NCI-H2227 treated with DMSO at 0.1 percent for 48 hours (cell line): Measurements from ENCODE around the gene LRPPRC.
"Not testable (repeated sequence)": the region's sequence is repeated elsewhere in the genome, so short reads cannot be mapped to it uniquely, and the experiment has no call there.

Source experiments
- DNase-seq: peaks from one replicate; lab custom pipeline; 2025; lab: John Stamatoyannopoulos, UW

Gene LRPPRC

GRCh38 chr2:43977677-43978375 lies 18.0 kb downstream of the LRPPRC start:
- DNase-seq = no peak

DNA sequence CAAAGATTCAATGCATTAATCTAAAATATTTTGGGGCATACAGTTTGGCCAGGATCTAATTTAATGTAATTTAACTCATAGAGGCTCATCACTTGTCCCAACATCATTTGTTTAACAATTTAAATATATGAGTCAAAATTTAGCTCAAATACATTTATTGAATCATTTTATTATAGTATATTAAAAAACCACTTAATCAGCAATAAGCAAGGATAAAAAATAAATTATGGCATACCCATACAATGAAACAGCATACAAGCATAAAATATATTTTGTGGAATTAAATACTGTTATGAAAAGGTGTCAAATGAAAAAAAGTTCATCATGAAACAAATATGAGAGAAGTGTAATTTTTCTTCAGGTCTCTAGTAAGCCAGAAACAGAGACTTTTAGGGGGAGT lies 34.9 kb downstream of the LRPPRC start:
- no peak for DNase-seq

DNA sequence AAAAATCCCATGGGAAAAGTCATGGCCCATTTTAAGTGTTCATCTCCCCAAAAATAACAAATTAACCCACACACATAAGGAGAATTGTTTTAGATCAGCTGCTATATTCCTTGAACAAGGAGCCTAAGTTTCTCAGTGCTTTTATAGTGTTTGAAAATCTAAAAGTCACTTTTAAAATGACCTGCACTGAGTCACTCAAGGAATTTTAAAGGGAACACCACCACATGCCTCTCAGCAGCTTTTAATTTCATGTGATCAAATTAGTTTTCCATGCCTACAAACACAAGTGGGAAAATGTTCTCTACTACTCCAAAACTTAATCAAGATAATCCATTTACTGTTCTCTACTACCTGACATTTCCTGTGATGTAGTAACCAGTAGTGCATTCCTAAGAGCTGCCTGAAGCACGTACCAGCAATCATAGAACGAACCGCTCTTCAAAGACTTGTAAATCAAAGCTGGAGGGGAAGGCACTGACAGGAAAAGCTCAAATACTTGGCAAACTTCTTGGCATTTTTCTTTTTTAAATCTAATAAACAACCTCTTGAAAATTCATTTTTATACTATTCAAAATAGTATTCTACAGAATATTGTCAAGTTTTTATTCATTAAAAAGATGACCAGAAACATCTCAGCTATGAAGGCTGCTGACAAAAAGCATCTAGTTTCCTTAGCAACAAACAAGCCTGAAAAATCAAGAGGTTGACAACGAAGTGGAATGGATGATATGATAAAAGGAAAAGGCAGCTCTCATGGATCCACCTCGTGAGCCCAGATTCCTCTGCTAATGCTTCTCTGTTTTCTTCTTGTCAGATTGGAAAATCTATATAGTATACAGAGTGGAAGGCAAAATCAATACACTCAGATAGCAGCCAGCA lies 37.2 kb downstream of the LRPPRC start:
- DNase-seq = no peak

DNA sequence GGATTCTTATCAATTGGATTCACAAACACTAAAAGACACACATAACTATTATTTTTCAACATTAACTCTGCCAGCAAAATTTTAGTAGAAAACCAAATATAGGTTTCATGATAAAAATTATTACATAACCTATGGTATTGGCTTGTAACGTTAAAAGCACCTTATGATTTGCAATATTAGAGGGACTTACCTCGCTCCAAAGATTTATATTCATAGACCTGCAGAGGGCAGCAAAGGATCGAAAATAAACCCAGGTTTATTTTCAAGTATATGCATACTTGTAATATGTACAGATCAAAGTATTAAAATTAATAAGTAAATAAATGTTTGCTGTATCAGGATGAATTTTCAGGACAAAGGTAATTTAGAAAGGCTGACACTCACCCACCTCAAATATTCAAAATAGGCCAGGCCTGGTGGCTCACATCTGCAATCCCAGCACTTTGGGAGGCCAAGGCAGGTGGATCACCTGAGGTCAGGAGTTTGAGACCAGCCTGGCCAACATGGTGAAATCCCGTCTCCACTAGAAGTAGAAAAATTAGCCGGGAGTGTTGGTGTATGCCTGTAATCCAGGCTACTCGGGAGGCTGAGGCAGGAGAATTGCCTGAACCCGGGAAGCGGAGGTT lies 45.3 kb downstream of the LRPPRC start:
- DNase-seq = peak; percentile 43

DNA sequence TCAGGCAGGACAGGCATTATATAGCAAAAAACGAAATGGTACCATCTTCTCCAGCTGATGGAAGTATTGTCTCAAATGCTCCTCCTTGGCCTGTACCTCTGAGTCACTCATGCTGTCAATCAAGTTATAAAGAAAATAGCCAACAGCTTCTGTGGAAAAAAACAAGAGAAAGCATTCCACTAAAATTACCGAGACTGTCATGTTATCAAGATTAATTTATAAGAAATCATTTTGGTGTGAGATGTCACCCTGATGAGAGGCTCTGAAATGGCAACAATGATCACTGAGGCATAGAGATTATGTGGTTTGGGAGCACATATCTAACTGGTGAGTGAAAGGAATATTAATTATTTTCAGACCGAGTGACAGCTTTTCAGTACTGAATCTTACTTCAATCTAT lies 47.4 kb downstream of the LRPPRC start:
- DNase-seq = peak; percentile 49

DNA sequence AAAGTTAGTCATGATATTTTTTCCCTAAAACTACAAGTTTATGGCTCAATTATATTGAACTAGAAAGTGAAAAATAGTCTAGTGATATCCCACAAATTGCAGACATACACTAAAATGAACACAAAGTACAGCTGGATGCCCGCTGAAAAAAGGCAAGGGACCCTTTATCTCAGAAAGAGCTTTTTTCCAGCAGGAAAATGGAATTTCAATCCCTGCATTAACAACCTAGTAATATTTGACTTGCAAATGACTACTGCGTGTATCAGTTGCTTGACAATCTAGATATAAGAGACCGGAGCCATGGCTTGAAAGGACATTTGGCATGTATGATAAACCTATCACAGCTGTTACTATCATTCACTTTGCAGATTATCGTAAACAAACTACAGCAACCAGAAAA lies 49.1 kb downstream of the LRPPRC start:
- DNase-seq = no peak

GRCh38 chr2:43945439-43945838 lies 50.4 kb downstream of the LRPPRC start:
- DNase-seq = no peak

DNA sequence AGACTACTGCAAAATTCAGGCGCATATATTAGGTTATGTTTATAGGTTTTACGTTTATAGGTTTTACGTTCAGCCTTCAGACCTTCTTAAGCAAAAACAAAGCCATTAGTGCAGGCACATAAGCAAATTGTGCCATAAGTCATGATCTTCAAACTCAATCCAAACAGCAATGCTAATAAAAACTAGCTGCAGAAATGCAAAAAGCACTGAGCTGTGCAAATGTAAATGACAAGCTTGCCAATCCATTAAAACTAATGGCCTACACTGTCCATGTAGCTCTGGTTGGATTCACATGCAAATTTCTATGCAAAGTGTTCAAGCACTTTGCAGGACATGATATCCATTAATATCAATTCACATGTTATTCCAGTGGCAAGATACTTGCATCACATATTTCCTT lies 50.9 kb downstream of the LRPPRC start:
- DNase-seq = no peak

DNA sequence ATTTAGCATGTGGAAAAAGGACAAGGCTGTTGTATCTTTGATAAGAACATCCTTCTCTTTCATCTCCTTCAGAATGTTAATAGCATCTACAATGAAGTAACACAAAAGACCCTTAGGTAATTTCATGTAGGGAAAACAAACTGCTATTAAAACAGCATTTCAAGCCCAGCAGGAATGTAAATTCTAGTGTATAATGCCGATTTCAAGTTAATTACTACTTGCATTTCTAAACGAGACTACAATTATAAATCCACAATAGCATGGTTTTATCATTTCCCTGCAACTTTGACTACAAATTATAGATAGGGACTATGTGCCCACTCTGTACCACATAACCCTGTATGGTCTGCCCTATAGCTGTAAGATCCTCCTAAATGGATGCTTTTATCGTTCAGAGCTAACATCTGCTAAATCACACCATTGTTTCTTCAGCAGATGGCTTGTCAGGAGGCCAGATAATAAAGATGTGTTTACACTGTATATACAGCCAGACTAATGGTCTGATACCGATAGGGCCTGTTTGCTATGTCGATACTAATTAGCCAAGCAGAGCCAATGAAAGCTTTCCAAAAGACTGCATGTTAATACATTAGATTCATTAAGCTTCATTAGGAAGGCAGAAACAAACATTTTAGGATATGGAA lies 51.9 kb downstream of the LRPPRC start:
- peak; percentile 17 for DNase-seq

DNA sequence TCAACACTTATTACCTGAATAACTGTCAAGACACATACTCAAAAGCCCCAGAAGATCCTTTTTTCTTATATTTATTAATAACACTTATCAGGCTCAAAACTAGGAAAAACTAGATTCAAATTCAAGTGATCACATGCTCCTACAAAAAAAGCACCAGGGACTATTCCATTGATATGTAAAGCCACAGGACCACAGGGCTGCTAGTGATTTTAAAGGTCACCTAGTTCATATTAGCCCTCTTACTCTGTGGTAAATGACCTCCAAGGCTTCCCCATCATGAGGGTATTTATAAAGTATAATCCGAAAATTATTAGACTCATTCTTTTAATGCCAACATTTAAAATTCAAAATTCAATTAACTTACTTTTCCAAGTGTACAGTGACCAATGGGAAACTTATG lies 52.5 kb downstream of the LRPPRC start:
- DNase-seq = no peak

GRCh38 chr2:43942881-43943280 lies 52.9 kb downstream of the LRPPRC start:
- DNase-seq = no peak

DNA sequence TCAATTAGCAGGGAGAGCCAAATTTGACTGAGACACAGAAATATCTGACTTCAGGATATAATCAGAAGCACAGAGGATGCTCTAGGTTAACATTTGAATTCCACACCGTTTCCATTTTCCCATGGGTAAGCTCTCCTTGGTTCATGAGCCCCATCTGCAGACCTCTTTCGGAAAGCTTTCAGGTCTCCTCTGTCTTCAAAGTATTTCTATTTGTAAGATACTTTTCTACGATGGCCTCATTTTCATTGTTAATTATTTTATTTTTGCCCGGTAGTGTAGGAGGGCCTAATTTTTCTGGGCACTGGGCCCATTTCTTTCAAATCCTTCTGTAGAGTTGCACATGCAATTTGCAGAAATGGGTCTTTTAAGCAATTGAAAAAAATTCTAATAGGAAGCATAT lies 53.8 kb downstream of the LRPPRC start:
- no peak for DNase-seq

DNA sequence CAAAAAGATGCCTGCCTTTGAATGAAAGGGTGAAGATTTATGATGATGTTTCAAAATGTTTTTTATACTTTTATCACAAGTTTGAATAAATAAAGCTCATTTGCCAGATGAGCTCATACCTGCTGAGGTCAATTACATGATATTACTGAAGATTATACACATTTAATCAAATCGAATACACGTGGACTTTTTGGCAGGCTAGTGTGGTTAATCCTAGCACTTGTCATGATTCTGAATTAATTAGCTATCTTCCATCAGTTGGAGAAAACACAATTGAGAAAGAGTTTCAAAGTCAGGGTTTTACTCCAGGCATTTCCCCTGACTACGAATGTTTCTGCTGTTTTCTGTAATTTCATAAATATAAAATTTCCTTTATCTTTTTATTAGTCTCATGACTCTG lies 54.4 kb downstream of the LRPPRC start:
- no peak for DNase-seq

GRCh38 chr2:43939695-43940256 lies 56.0 kb downstream of the LRPPRC start:
- peak; percentile 61 for DNase-seq

DNA sequence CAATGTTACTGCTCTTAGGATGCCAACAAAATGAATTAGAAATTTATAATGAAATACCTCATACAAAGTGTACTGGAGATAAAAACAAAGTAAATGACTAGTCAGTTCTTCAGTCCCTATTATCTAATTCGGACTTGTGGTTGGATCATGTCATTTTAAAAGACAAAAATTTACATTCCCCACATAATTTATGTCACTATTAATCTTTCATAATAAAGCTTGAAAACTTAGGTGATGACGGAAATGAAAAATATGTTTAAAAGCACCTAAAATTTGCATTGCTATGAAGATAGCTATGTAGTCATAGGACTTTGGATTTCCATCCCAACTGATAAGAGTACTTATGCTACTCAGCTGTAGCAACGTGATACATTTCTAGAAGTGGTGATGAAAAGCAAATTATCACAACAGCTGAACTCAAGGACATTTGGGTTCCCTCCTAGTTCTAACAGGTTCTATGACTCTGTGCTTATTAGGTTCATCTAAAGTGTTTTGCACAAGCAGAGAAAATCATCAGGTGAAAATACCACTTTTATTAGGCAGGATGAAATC lies 58.4 kb downstream of the LRPPRC start:
- DNase-seq = no peak

- DNase-seq = no peak
Measured at GRCh38 chr2:43934567-43934966, 61.2 kb downstream of the LRPPRC start.

DNA sequence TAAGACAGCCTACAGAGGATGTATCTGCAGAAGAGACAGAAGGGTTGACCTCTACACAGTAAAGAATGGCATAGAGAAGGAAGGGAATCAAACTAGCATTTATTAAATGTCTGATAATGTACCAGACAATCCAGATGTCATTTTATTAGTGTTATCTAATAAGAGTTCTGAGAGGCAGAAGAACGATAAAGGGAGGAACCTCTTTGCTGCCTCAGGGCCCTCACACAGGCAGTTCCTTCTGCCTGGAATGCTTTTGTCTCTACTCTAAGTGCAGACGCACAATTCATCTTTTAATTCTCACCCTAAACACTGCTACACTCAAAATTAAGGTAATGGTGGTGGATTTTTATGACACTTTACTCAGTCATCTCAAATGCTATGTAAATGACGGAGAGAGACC lies 64.5 kb downstream of the LRPPRC start:
- no peak for DNase-seq

GRCh38 chr2:43927442-43927841 lies 68.3 kb downstream of the LRPPRC start:
- no peak for DNase-seq

- DNase-seq = no peak
Measured at GRCh38 chr2:43925431-43925830, 70.4 kb downstream of the LRPPRC start.

GRCh38 chr2:43924463-43924862 lies 71.3 kb downstream of the LRPPRC start:
- DNase-seq = no peak

GRCh38 chr2:43911136-43911790 lies 84.5 kb downstream of the LRPPRC start:
- DNase-seq = not testable (repeated sequence)
